Endothelial cell of umbilical vein (primary cell): ENCODE measurements around the gene RPLP2. TPM values are rescaled to one million over a fixed set of nuclear protein-coding genes. Genes with fewer than 3 reads are reported as not detected.

Source experiments
- BruUV-seq: library from RNA; stranded (reverse); fragments of 400-500 nt; replicated peaks from 2 replicates; lab custom pipeline; 2021; lab: Mats Ljungman, UMichigan
- CTCF ChIA-PET: fragments of 300-600, 350-600 bp; sonication (Branson Sonifier 250); formaldehyde crosslinking; loops from one replicate; lab custom pipeline; 2021; ENCODE audit warnings: antibody characterized with exemption, inconsistent platforms; lab: Charles Lee
- POLR2A ChIA-PET: fragments of 300-600, 350-600 bp; sonication (Branson Sonifier 250); formaldehyde crosslinking; loops from one replicate; lab custom pipeline; 2021; ENCODE audit warnings: antibody characterized with exemption, inconsistent platforms; lab: Charles Lee
- DNase-seq: peaks from one replicate; pipeline ENCODE4 v3.0.0-alpha.2; 2011; ENCODE audit warnings: low read depth, low spot score
- FAIRE-seq: peaks from 2 replicates; lab custom pipeline; 2011; peaks lifted over from hg19 to GRCh38; lab: Jason Lieb, UNC
- H2AFZ ChIP-seq: 2 replicates; pipeline ENCODE4 v1.6.0; 2012; ENCODE audit warnings: low read depth, low read length, control low read depth, inconsistent platforms
- H3K27ac ChIP-seq: 2 replicates; pipeline ENCODE4 v1.5.1; 2011; ENCODE audit warnings: low read depth, mild to moderate bottlenecking, control low read depth, low read length, moderate library complexity; ENCODE audit not compliant: insufficient read depth
- H3K27me3 ChIP-seq, 2 experiments: 2 replicates each; pipeline versions ENCODE4 v1.6.0 to v1.6.1; 2011; ENCODE audit warnings: low read length in 2 of 2, mixed read lengths in 1 of 2; ENCODE audit not compliant: control insufficient read depth in 2 of 2, insufficient read depth in 2 of 2
- H3K36me3 ChIP-seq, 2 experiments: 2 replicates in 1 of 2; 3 replicates in 1 of 2; pipeline ENCODE4 v1.5.1; 2011; ENCODE audit warnings: low read length in 2 of 2, mild to moderate bottlenecking in 1 of 2, moderate library complexity in 1 of 2; ENCODE audit not compliant: control insufficient read depth in 2 of 2, insufficient read depth in 2 of 2; ENCODE audit errors: extremely low read depth in 1 of 2
- H3K4me1 ChIP-seq: 3 replicates; pipeline ENCODE4 v1.5.1; 2011; ENCODE audit warnings: mild to moderate bottlenecking, low read length; ENCODE audit not compliant: control insufficient read depth, insufficient read depth; ENCODE audit errors: extremely low read depth
- H3K4me2 ChIP-seq: 2 replicates; pipeline ENCODE4 v1.6.1; 2011; ENCODE audit warnings: low read length, control low read depth, mixed read lengths; ENCODE audit not compliant: insufficient read depth
- H3K4me3 ChIP-seq, 3 experiments: fragments of 200-600 bp in 1 of 3; sonication (generic), shearing (Covaris generic) in 1 of 3; replicated peaks in 1 of 3; 2 replicates each; pipeline ENCODE4 v1.5.1; 2011 to 2016; ENCODE audit warnings: control low read depth in 3 of 3, low read length in 3 of 3, mild to moderate bottlenecking in 2 of 3, inconsistent platforms in 1 of 3, low read depth in 1 of 3, moderate library complexity in 1 of 3; ENCODE audit not compliant: insufficient read depth in 1 of 3
- H3K79me2 ChIP-seq: 2 replicates; pipeline ENCODE4 v1.6.0; 2012; ENCODE audit warnings: low read length, inconsistent platforms; ENCODE audit not compliant: control insufficient read depth, insufficient read depth
- H3K9ac ChIP-seq: replicated peaks from 2 replicates; pipeline ENCODE3; 2011; ENCODE audit warnings: low read length, control low read depth; ENCODE audit not compliant: insufficient read depth; ENCODE audit errors: extremely low read depth
- H3K9me1 ChIP-seq: replicated peaks from 3 replicates; pipeline ENCODE4 v1.6.0; 2011; ENCODE audit warnings: mild to moderate bottlenecking, low read length; ENCODE audit not compliant: control insufficient read depth, insufficient read depth; ENCODE audit errors: extremely low read depth
- H3K9me3 ChIP-seq: replicated peaks from 2 replicates; pipeline ENCODE4 v1.5.1; 2012; ENCODE audit warnings: low read length, inconsistent platforms; ENCODE audit not compliant: control insufficient read depth, insufficient read depth
- H4K20me1 ChIP-seq: replicated peaks from 2 replicates; pipeline ENCODE3; 2011; ENCODE audit warnings: mild to moderate bottlenecking, low read length; ENCODE audit not compliant: control insufficient read depth, insufficient read depth; ENCODE audit errors: extremely low read depth
- EZH2 ChIP-seq: IDR thresholded peaks from 2 replicates; pipeline ENCODE4 v1.6.1; 2012; ENCODE audit warnings: borderline replicate concordance, low read depth, mild to moderate bottlenecking, moderate library complexity, low read length, inconsistent platforms; ENCODE audit not compliant: severe bottlenecking
- FOS ChIP-seq: IDR thresholded peaks from 2 replicates; pipeline ENCODE4 v1.6.1; 2011; ENCODE audit warnings: mild to moderate bottlenecking, low read length, moderate library complexity, borderline replicate concordance; ENCODE audit not compliant: insufficient read depth
- GATA2 ChIP-seq: IDR thresholded peaks from 2 replicates; pipeline ENCODE4 v1.7.0; 2011; ENCODE audit warnings: low read depth, mild to moderate bottlenecking, moderate library complexity, mixed read lengths, low read length; ENCODE audit not compliant: insufficient read length, insufficient read depth
- JUN ChIP-seq: IDR thresholded peaks from 2 replicates; pipeline ENCODE4 v1.6.1; 2011; ENCODE audit warnings: borderline replicate concordance, low read depth; ENCODE audit not compliant: insufficient read length, insufficient read depth
- MYC ChIP-seq: IDR thresholded peaks from one replicate; pipeline ENCODE4 v1.6.1; 2011; ENCODE audit warnings: mild to moderate bottlenecking, low read depth, low read length
- POLR2A ChIP-seq: IDR thresholded peaks from 2 replicates; pipeline ENCODE4 v1.6.1; 2012; ENCODE audit warnings: low read depth, mild to moderate bottlenecking, control low read depth, low read length
- POLR2AphosphoS5 ChIP-seq: IDR thresholded peaks from 2 replicates; pipeline ENCODE4 v1.6.1; 2012; ENCODE audit warnings: low read depth, mild to moderate bottlenecking, control low read depth, low read length, moderate library complexity; ENCODE audit not compliant: insufficient read depth
- dilution Hi-C: fragments of 300-500 bp; cut with MboI; formaldehyde crosslinking; loops from one replicate; pipeline ENCODE4 v1.15.0; 2019; ENCODE audit warnings: low sequenced_read_pairs; ENCODE audit not compliant: extremely low pct_ligation_motif_present
- intact Hi-C: fragments of 100-400 bp; cut with micrococcal nuclease; formaldehyde crosslinking; loops from one replicate; pipeline ENCODE4 v1.10.0; 2022
- polyA plus RNA-seq, 4 experiments: library from polyadenylated mRNA; depleted of rRNA in 3 of 4; stranded (reverse) in 3 of 4; unstranded in 1 of 4; fragments of >200 nt; gene quantifications; 2 replicates each; pipeline versions ENCODE4 v1.2.1 to v1.2.3, GENCODE V29; 2011 to 2012; ENCODE audit warnings: missing spikeins in 1 of 4
- total RNA-seq: library from RNA; stranded (reverse); gene quantifications from 2 replicates; pipeline ENCODE4 v1.2.3, GENCODE V29; 2021
- TF ChIP-seq, protein P1 (sequence below): IDR thresholded peaks from 2 replicates; pipeline ENCODE4 v1.6.1; 2011; ENCODE audit not compliant: insufficient read depth, insufficient read length
- TF ChIP-seq, protein P2 (sequence below), 2 donors: IDR thresholded peaks; 1 replicate in 1 of 2; 2 replicates in 1 of 2; pipeline ENCODE4 v1.5.1; 2011; ENCODE audit warnings: low read length in 2 of 2, mild to moderate bottlenecking in 2 of 2, moderate library complexity in 2 of 2, control low read depth in 1 of 2, inconsistent platforms in 1 of 2, low read depth in 1 of 2; ENCODE audit not compliant: insufficient read depth in 1 of 2; ENCODE audit errors: extremely low read depth in 1 of 2

RPLP2 gene
- total and polyA plus RNA-seq, 2 donors (not counting 3 experiments of a cell fraction or from before 2014, with no cell fraction given), result 1,579 to 1,739 TPM

DNA sequence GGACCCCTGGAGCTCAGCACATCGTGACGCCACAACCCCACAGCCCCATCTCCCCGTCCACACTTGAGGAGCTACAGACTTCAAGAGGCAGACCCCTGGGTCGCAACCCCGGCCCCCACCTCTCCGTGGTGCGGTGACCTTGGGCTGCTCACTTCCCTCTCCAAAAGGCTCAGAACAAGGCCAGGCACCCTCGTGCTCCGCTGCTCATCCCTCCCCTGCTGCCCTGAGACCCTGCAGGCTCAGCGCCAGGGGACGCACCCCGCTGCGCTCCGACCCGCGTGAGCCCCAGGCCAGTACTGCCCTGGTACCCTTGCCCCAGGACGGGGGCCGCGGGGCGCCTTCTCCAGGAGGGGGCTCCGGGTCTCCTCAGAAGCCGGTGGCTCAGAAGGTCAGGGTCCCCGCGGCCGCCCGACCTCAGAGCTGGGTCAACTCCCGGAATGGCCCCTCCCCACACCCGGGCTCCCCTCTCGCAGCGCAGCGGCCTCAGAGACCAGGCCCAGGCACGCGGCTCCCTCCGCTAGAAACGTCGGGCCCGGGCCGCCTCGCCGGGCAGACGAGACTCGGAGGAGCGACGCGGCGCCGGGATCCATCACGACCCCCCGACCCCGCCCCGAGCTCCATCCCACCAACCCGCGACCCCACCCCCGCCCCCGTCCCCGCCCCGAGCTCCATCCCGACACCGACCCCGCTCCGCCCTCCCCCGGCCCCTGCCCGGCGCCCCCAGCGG is 33.0 kb upstream of the RPLP2 start:
- FAIRE-seq (no peak), DNase-seq (peak; percentile 26)
- TF ChIP-seq, protein P1, sequence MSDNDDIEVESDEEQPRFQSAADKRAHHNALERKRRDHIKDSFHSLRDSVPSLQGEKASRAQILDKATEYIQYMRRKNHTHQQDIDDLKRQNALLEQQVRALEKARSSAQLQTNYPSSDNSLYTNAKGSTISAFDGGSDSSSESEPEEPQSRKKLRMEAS, result no peak
- TF ChIP-seq, protein P2, sequence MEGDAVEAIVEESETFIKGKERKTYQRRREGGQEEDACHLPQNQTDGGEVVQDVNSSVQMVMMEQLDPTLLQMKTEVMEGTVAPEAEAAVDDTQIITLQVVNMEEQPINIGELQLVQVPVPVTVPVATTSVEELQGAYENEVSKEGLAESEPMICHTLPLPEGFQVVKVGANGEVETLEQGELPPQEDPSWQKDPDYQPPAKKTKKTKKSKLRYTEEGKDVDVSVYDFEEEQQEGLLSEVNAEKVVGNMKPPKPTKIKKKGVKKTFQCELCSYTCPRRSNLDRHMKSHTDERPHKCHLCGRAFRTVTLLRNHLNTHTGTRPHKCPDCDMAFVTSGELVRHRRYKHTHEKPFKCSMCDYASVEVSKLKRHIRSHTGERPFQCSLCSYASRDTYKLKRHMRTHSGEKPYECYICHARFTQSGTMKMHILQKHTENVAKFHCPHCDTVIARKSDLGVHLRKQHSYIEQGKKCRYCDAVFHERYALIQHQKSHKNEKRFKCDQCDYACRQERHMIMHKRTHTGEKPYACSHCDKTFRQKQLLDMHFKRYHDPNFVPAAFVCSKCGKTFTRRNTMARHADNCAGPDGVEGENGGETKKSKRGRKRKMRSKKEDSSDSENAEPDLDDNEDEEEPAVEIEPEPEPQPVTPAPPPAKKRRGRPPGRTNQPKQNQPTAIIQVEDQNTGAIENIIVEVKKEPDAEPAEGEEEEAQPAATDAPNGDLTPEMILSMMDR (IDR thresholded peaks at IDR 0.05; ENCODE audit: extremely low read depth in 1 of 2, insufficient read depth in 1 of 2, low read depth in 1 of 2, low read length in 2 of 2), result no peak
- TF ChIP-seq POLR2AphosphoS5, result no peak
- TF ChIP-seq FOS, result no peak
- TF ChIP-seq POLR2A, result no peak
- no peak for TF ChIP-seq EZH2
- no peak for TF ChIP-seq GATA2
- no peak for TF ChIP-seq JUN
- no peak for TF ChIP-seq MYC
- H3K4me1 ChIP-seq, result peaks cover 23% of the 10 kb centered on the region
- dilution Hi-C loops, result no loop called here
- CTCF ChIA-PET, result interaction anchor here (1.0 to 1.6 kb wide), 3 partner anchors 11 to 30 kb away, joined by 3 to 4 read pairs (median 3); partner anchors contain the start of gene CEND1
- H3K27ac ChIP-seq, result peak overlapping the region; percentile 53
- no peaks in the 10 kb centered on the region for H3K9me1 ChIP-seq
- peaks cover 65% of the 10 kb centered on the region for H3K79me2 ChIP-seq
- peaks cover 9 to 21% of the 10 kb centered on the region in 2 experiments for H3K36me3 ChIP-seq
- H3K27me3 ChIP-seq, result no peaks in the 10 kb centered on the region
- no peaks in the 10 kb centered on the region for H4K20me1 ChIP-seq
- H2AFZ ChIP-seq, result peak overlapping the region; percentile 64
- no TSS peak for BruUV-seq
- no peaks in the 10 kb centered on the region for H3K9me3 ChIP-seq
- POLR2A ChIA-PET, result interaction anchor here (0.7 to 1.0 kb wide), 3 partner anchors 18 to 42 kb away, joined by 3 to 5 read pairs (median 3); no protein-coding TSS in a partner anchor
- peak overlapping the region; percentile 79 for H3K9ac ChIP-seq
- H3K4me3 ChIP-seq, result peak overlapping the region; percentile 48 to 97 (median 66)
- intact Hi-C loops, result loop anchor here (2.0 kb wide), 1 partner anchor 28 kb away; no protein-coding TSS in a partner anchor
- H3K4me2 ChIP-seq, result peak overlapping the region; percentile 78
